HepG2 (cell line): ENCODE measurements around the gene ZNF281. TPM values are rescaled to one million over a fixed set of nuclear protein-coding genes. Genes with fewer than 3 reads are reported as not detected.

Experiments used
- ATAC-seq: fragments of 200-7000 bp; cut with Tn5 transposase; 3 replicates; pipeline ENCODE4 v1.9.1; 2020; ENCODE audit warnings: mild to moderate bottlenecking, moderate library complexity
- BruUV-seq: library from RNA; stranded (reverse); fragments of 400-500 nt; replicated peaks from 2 replicates; lab custom pipeline; 2021; lab: Mats Ljungman, UMichigan
- CTCF ChIA-PET: fragments of 300-600 bp; formaldehyde crosslinking; extraction: SDS; loops from one replicate; lab custom pipeline; 2021; ENCODE audit warnings: low total read pairs, inconsistent platforms, low intra/inter-chr PET ratio; lab: Yijun Ruan, JAX
- POLR2A ChIA-PET: fragments of 350-600 bp; sonication (Branson Sonifier 250); formaldehyde crosslinking; loops from one replicate; lab custom pipeline; 2020; ENCODE audit warnings: antibody characterized with exemption, inconsistent platforms; lab: Yijun Ruan, JAX
- DNase-seq: peaks from one replicate; pipeline ENCODE4 v3.0.0-alpha.2; 2015; ENCODE audit warnings: low spot score
- FAIRE-seq: peaks from 3 replicates; lab custom pipeline; 2011; peaks lifted over from hg19 to GRCh38; lab: Jason Lieb, UNC
- H2AFZ ChIP-seq: one replicate; pipeline ENCODE4 v1.6.1; 2011; ENCODE audit warnings: low read length, inconsistent platforms
- H3K27ac ChIP-seq: fragments of 300-600 bp; 3 replicates; pipeline ENCODE4 v1.8.0; 2011; ENCODE audit warnings: mixed run types, mild to moderate bottlenecking, mixed read lengths, low read length, inconsistent platforms; ENCODE audit not compliant: insufficient read depth; ENCODE audit errors: extremely low read length
- H3K27me3 ChIP-seq, 2 experiments: fragments of 200-600 bp in 1 of 2; 2 replicates in 1 of 2; 3 replicates in 1 of 2; pipeline versions ENCODE4 v1.6.0 to v1.8.0; 2011; ENCODE audit warnings: low read length in 2 of 2, mild to moderate bottlenecking in 2 of 2, moderate library complexity in 2 of 2, inconsistent platforms in 1 of 2; ENCODE audit not compliant: insufficient read depth in 2 of 2, control insufficient read depth in 1 of 2
- H3K36me3 ChIP-seq, 2 experiments: fragments of 200-600 bp in 1 of 2; replicated peaks in 1 of 2; 2 replicates in 1 of 2; 3 replicates in 1 of 2; pipeline versions ENCODE4 v1.5.1 to v1.8.0; 2011; ENCODE audit warnings: low read length in 2 of 2, inconsistent platforms in 1 of 2; ENCODE audit not compliant: insufficient read depth in 2 of 2, control insufficient read depth in 1 of 2
- H3K4me1 ChIP-seq: 2 replicates; pipeline ENCODE4 v1.5.1; 2012; ENCODE audit warnings: low read length, inconsistent platforms; ENCODE audit not compliant: insufficient read depth
- H3K4me2 ChIP-seq: 2 replicates; pipeline ENCODE4 v1.6.0; 2011; ENCODE audit warnings: low read depth, low read length, inconsistent platforms
- H3K4me3 ChIP-seq, 3 experiments: fragments of 200-600 bp in 1 of 3; sonication (generic), shearing (Covaris generic) in 1 of 3; replicated peaks in 1 of 3; 2 replicates each; pipeline ENCODE4 v1.5.1; 2011 to 2016; ENCODE audit warnings: low read length in 3 of 3, inconsistent platforms in 2 of 3, low read depth in 2 of 3, mild to moderate bottlenecking in 2 of 3, control low read depth in 1 of 3, mixed read lengths in 1 of 3; ENCODE audit not compliant: insufficient read depth in 1 of 3
- H3K79me2 ChIP-seq: one replicate; pipeline ENCODE4 v1.6.1; 2011; ENCODE audit warnings: low read length, inconsistent platforms; ENCODE audit not compliant: insufficient read depth
- H3K9ac ChIP-seq: 2 replicates; pipeline ENCODE4 v1.6.0; 2011; ENCODE audit warnings: mild to moderate bottlenecking, low read depth, low read length, inconsistent platforms; ENCODE audit not compliant: insufficient read depth
- H3K9me3 ChIP-seq: 2 replicates; pipeline ENCODE4 v1.5.1; 2012; ENCODE audit warnings: mild to moderate bottlenecking, low read length
- H4K20me1 ChIP-seq: 2 replicates; pipeline ENCODE4 v1.6.0; 2011; ENCODE audit warnings: inconsistent platforms, mild to moderate bottlenecking, low read length, moderate library complexity; ENCODE audit not compliant: insufficient read depth
- CBX1 ChIP-seq: IDR thresholded peaks from one replicate; pipeline ENCODE4 v1.6.1; 2016; ENCODE audit warnings: antibody characterized with exemption, low read depth
- CBX2 ChIP-seq, 2 experiments: fragments of 200-600 bp in 1 of 2; sonication (generic); formaldehyde crosslinking in 1 of 2; IDR thresholded peaks; 2 replicates each; pipeline versions ENCODE4 v1.7.0 to v1.8.1; 2018 to 2022; ENCODE audit warnings: low read depth in 2 of 2, low read length in 1 of 2, mild to moderate bottlenecking in 1 of 2, missing genetic modification reagents in 1 of 2
- HCFC1 ChIP-seq: fragments of 150-350 bp; IDR thresholded peaks from 2 replicates; pipeline ENCODE4 v1.6.1; 2014; ENCODE audit warnings: low read depth, low read length
- HNRNPK ChIP-seq: fragments of 200-400 bp; formaldehyde crosslinking; IDR thresholded peaks from 2 replicates; pipeline ENCODE4 v1.6.1; 2018; ENCODE audit warnings: low read length, low read depth, moderate library complexity, mild to moderate bottlenecking; ENCODE audit not compliant: poor library complexity, severe bottlenecking
- PCBP2 ChIP-seq: fragments of 200-400 bp; formaldehyde crosslinking; optimal IDR thresholded peaks from 2 replicates; pipeline ENCODE3; 2018; ENCODE audit warnings: low read length, low read depth; ENCODE audit not compliant: poor library complexity, severe bottlenecking
- PRPF4 ChIP-seq: fragments of 200-400 bp; formaldehyde crosslinking; IDR thresholded peaks from 2 replicates; pipeline ENCODE4 v1.6.1; 2016; ENCODE audit warnings: low read length, low read depth; ENCODE audit not compliant: poor library complexity, severe bottlenecking
- RORA ChIP-seq: sonication (generic); formaldehyde crosslinking; IDR thresholded peaks from 2 replicates; pipeline ENCODE4 v1.5.0; 2020; ENCODE audit warnings: mild to moderate bottlenecking, missing genetic modification reagents, moderate library complexity
- ZBTB43 ChIP-seq: sonication (generic); formaldehyde crosslinking; conservative IDR thresholded peaks from 2 replicates; pipeline ENCODE4 v1.4.0; 2020; ENCODE audit warnings: missing genetic modification reagents
- ZNF574 ChIP-seq: sonication (generic); formaldehyde crosslinking; IDR thresholded peaks from 2 replicates; pipeline ENCODE4 v1.4.0; 2020; ENCODE audit warnings: missing genetic modification reagents
- WGBS: methylation state at CpG from one replicate; pipeline ENCODE4 v1.1.6; 2017; ENCODE audit warnings: low lambda C conversion rate; 5-methylcytosine and 5-hydroxymethylcytosine counted together
- in situ Hi-C: cut with HindIII; loops from 2 replicates; pipeline ENCODE4 v1.10.0; 2017; ENCODE audit warnings: low pct_unique_long_range_greater_than_20kb; ENCODE audit not compliant: extremely low pct_ligation_motif_present
- intact Hi-C: fragments of 100-400 bp; cut with micrococcal nuclease; formaldehyde crosslinking; loops from one replicate; pipeline ENCODE4 v1.10.0; 2022; ENCODE audit not compliant: unreplicated experiment
- polyA plus RNA-seq, 8 experiments: library from polyadenylated mRNA; depleted of rRNA in 3 of 8; stranded (reverse) in 7 of 8; unstranded in 1 of 8; fragments of >200 nt; fragmentation: Illumina TruSeq in 4 of 8; extraction: Trizol in 4 of 8; gene quantifications; 2 replicates each; pipeline versions ENCODE4 v1.2.1 to v1.2.3, GENCODE V29; 2011 to 2016; ENCODE audit warnings: low read depth in 4 of 8, missing spikeins in 1 of 8, mixed read lengths in 1 of 8; ENCODE audit not compliant: insufficient read depth in 1 of 8
- total RNA-seq, 5 experiments: library from RNA; depleted of rRNA; stranded (reverse); fragments of >200 nt; fragmentation: Illumina TruSeq; extraction: Trizol; gene quantifications; 2 replicates each; pipeline ENCODE4 v1.2.3, GENCODE V29; 2016; ENCODE audit warnings: low read depth in 1 of 5

Gene ZNF281
- total and polyA plus RNA-seq, 2 of the 13 experiments (the other 11 are each of a cell fraction or from before 2014, with no cell fraction given): 7.7 to 20.6 TPM

- Histone ChIP-seq H3K9me3 (no peaks in the 10 kb centered on the region), H3K4me1 (peaks cover 19% of the 10 kb centered on the region)
- TF ChIP-seq PCBP2 (no peak), HCFC1 (no peak), CBX1 (no peak), ZBTB43 (CRISPR knock-in tag) (no peak), CBX2 (IDR thresholded peaks at IDR 0.05; ENCODE audit: low read depth, low read length) (no peak), CBX2 (CRISPR knock-in tag; IDR thresholded peaks at IDR 0.05; ENCODE audit: low read depth) (no peak), HNRNPK (no peak), RORA (CRISPR knock-in tag) (no peak), ZNF574 (CRISPR knock-in tag) (no peak), PRPF4 (no peak)
- TF ChIP-seq, all 625 proteins: peak for 0
- ChIA-PET POLR2A (no interaction called here), CTCF (no interaction called here)
- H3K27me3 ChIP-seq: no peaks in the 10 kb centered on the region
- BruUV-seq: no TSS peak
- no peak for FAIRE-seq
- DNase-seq: no peak
- H2AFZ ChIP-seq: no peak overlapping the region
- ATAC-seq: no peak
- no peak overlapping the region for H3K27ac ChIP-seq
- intact Hi-C loops (no loop called here), in situ Hi-C loops (no loop called here)
- 95% methylated on average over 4 of the region's 4 CpGs for WGBS
- no peaks in the 10 kb centered on the region for H4K20me1 ChIP-seq
- no peaks in the 10 kb centered on the region for H3K79me2 ChIP-seq
- no peak overlapping the region for H3K4me3 ChIP-seq
- H3K9ac ChIP-seq: no peak overlapping the region
- no peak overlapping the region for H3K4me2 ChIP-seq
- no peaks in the 10 kb centered on the region for H3K36me3 ChIP-seq
Measured at GRCh38 chr1:200386416-200386815, 23.4 kb downstream of the ZNF281 start.
